Adipocyte (in vitro differentiated cells): ENCODE measurements around the gene GULP1.
"Not testable (repeated sequence)": the region's sequence is repeated elsewhere in the genome, so short reads cannot be mapped to it uniquely, and the experiment has no call there.

Source experiments
- DNase-seq: peaks from one replicate; pipeline ENCODE4 v3.0.0-alpha.2; 2015; ENCODE audit warnings: low read depth
- H3K27me3 ChIP-seq: replicated peaks from 2 replicates; pipeline ENCODE4 v1.7.0; 2013; ENCODE audit warnings: mild to moderate bottlenecking, low read length, moderate library complexity; ENCODE audit not compliant: control insufficient read depth, insufficient read depth
- H3K36me3 ChIP-seq: 2 replicates; pipeline ENCODE4 v1.7.0; 2013; ENCODE audit warnings: low read length, mild to moderate bottlenecking, moderate library complexity; ENCODE audit not compliant: control insufficient read depth, insufficient read depth, severe bottlenecking
- H3K4me1 ChIP-seq: 2 replicates; pipeline ENCODE4 v1.7.0; 2013; ENCODE audit warnings: mild to moderate bottlenecking, low read length, moderate library complexity; ENCODE audit not compliant: control insufficient read depth, insufficient read depth
- H3K4me3 ChIP-seq: 2 replicates; pipeline ENCODE4 v1.7.0; 2013; ENCODE audit warnings: mild to moderate bottlenecking, low read length, moderate library complexity
- H3K9ac ChIP-seq: 2 replicates; pipeline ENCODE4 v1.7.0; 2013; ENCODE audit warnings: mild to moderate bottlenecking, low read length, moderate library complexity
- H3K9me3 ChIP-seq: 2 replicates; pipeline ENCODE4 v1.7.0; 2013; ENCODE audit warnings: mild to moderate bottlenecking, low read length, moderate library complexity; ENCODE audit not compliant: control insufficient read depth

The GULP1 gene

GRCh38 chr2:188582211-188582610 lies 290.5 kb downstream of the GULP1 start:
- peaks cover 3% of the 10 kb centered on the region for H3K4me1 ChIP-seq
- H3K4me3 ChIP-seq: no peak overlapping the region
- H3K9ac ChIP-seq: no peak overlapping the region
- H3K36me3 ChIP-seq: no peaks in the 10 kb centered on the region
- no peaks in the 10 kb centered on the region for H3K27me3 ChIP-seq
- H3K9me3 ChIP-seq: no peaks in the 10 kb centered on the region
- no peak for DNase-seq

GRCh38 chr2:188588235-188588634 lies 296.6 kb downstream of the GULP1 start:
- H3K27me3 ChIP-seq: no peaks in the 10 kb centered on the region
- peaks cover 6% of the 10 kb centered on the region for H3K4me1 ChIP-seq
- H3K9ac ChIP-seq: no peak overlapping the region
- no peaks in the 10 kb centered on the region for H3K9me3 ChIP-seq
- H3K36me3 ChIP-seq: no peaks in the 10 kb centered on the region
- peak; percentile 38 for DNase-seq
- no peak overlapping the region for H3K4me3 ChIP-seq

- Histone ChIP-seq H3K4me1 (peaks cover 25% of the 10 kb centered on the region), H3K36me3 (peaks cover 4% of the 10 kb centered on the region), H3K9ac (no peak overlapping the region), H3K27me3 (no peaks in the 10 kb centered on the region), H3K4me3 (no peak overlapping the region), H3K9me3 (no peaks in the 10 kb centered on the region)
- DNase-seq: peak; percentile 42
Observed at GRCh38 chr2:188596054-188596453, 304.4 kb downstream of the GULP1 start.

GRCh38 chr2:188598551-188598950 lies 306.9 kb downstream of the GULP1 start:
- no peaks in the 10 kb centered on the region for H3K9me3 ChIP-seq
- peaks cover 4% of the 10 kb centered on the region for H3K36me3 ChIP-seq
- H3K4me1 ChIP-seq: peaks cover 25% of the 10 kb centered on the region
- no peaks in the 10 kb centered on the region for H3K27me3 ChIP-seq
- H3K9ac ChIP-seq: no peak overlapping the region
- DNase-seq: no peak
- no peak overlapping the region for H3K4me3 ChIP-seq

DNA sequence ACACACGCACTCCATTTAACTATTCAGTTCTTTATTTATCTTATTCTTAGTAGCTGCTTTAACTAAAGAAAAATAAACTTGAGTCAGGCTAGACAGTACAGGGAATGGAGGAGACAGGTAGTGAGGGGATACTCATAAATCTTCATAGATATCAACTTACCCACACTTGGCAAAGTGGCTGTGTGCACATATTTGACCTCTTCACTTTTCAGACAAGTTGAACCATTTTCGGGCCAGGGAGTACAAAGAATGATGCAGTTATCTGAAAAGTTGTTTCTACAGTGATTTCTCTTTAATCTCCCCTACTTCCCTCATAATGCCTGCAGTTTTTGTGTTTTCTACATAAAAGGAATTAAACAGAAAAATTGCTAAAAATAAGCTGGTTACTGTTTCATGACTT lies 307.5 kb downstream of the GULP1 start:
- Histone ChIP-seq H3K27me3 (no peaks in the 10 kb centered on the region), H3K36me3 (peaks cover 2% of the 10 kb centered on the region), H3K9ac (no peak overlapping the region), H3K4me3 (no peak overlapping the region), H3K4me1 (peaks cover 25% of the 10 kb centered on the region), H3K9me3 (no peaks in the 10 kb centered on the region)
- no peak for DNase-seq

DNA sequence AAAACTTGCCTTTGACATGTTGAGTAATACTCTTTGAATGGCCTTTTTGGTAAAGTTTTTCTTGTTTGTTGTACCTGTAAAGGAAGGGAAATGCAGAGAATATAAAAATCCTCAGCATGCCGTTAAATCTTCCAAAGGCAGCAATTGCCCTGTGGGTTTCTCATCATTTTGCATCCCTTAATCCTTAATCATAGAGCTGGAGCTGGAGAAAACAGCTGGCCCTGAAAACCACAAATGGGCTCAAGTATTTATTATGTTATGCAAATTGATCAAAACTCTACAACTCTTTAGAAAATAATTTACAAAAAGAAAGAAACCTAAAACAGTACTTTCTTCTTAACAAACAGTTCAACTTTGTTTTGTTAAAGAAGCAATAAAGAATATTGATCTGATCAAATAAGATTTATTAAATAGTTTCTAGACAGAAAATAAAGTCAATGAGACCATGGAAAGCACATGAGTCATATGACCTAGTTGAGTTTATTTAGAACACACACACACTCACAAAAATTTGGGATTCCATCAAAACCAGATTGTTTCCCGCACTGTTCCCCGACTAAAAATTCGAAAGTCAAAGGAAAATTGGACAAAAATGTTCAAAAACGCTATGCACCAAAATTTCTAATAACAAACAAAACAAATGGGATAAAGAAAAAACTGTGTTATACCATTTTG lies 309.0 kb downstream of the GULP1 start:
- Histone ChIP-seq H3K4me3 (no peak overlapping the region), H3K9ac (no peak overlapping the region), H3K9me3 (no peaks in the 10 kb centered on the region), H3K36me3 (no peaks in the 10 kb centered on the region), H3K4me1 (peaks cover 22% of the 10 kb centered on the region), H3K27me3 (no peaks in the 10 kb centered on the region)
- DNase-seq: peak; percentile 42

DNA sequence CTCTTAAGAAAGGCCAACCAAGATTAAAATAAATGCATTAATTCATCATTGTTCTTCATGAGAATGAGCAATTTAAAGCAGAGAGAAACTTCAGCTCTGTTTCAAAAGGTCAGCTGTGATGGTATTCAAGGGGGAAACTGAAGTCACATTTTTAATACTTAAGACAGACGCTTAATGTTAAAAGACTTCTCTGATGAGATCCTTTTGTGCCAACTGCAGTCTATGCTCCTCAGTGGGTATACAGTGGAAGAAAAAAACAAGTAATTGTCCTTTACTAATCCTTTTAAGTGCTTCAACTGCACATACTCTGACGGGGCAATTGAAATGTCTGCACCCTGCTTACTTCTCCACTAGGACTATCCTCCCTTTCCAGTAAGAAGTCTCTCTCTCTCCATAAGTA lies 309.7 kb downstream of the GULP1 start:
- Histone ChIP-seq H3K27me3 (no peaks in the 10 kb centered on the region), H3K4me3 (no peak overlapping the region)
- DNase-seq: no peak

GRCh38 chr2:188601927-188602326 lies 310.3 kb downstream of the GULP1 start:
- DNase-seq: no peak
- Histone ChIP-seq H3K27me3 (no peaks in the 10 kb centered on the region), H3K4me1 (peaks cover 15% of the 10 kb centered on the region), H3K4me3 (no peak overlapping the region), H3K9ac (no peak overlapping the region), H3K36me3 (no peaks in the 10 kb centered on the region), H3K9me3 (no peaks in the 10 kb centered on the region)

More for the DNA sequence above, 309.7 kb downstream of the GULP1 start:
- H3K9me3 ChIP-seq: no peaks in the 10 kb centered on the region
- no peaks in the 10 kb centered on the region for H3K36me3 ChIP-seq
- H3K9ac ChIP-seq: no peak overlapping the region
- peaks cover 16% of the 10 kb centered on the region for H3K4me1 ChIP-seq

- Histone ChIP-seq H3K9me3 (no peaks in the 10 kb centered on the region), H3K4me1 (peaks cover 20% of the 10 kb centered on the region), H3K27me3 (no peaks in the 10 kb centered on the region), H3K4me3 (no peak overlapping the region), H3K36me3 (no peaks in the 10 kb centered on the region), H3K9ac (no peak overlapping the region)
- DNase-seq: no peak
Observed at GRCh38 chr2:188604579-188604978, 312.9 kb downstream of the GULP1 start.

- peaks cover 32% of the 10 kb centered on the region for H3K4me1 ChIP-seq
- not testable (repeated sequence) for H3K9ac ChIP-seq, H3K9me3 ChIP-seq, H3K36me3 ChIP-seq, DNase-seq, H3K4me3 ChIP-seq, H3K27me3 ChIP-seq
Observed at GRCh38 chr2:188605609-188606584, 314.2 kb downstream of the GULP1 start.

GRCh38 chr2:188606596-188606995 lies 314.9 kb downstream of the GULP1 start:
- peaks cover 38% of the 10 kb centered on the region for H3K4me1 ChIP-seq
- H3K36me3 ChIP-seq, H3K9ac ChIP-seq, H3K27me3 ChIP-seq, H3K9me3 ChIP-seq, H3K4me3 ChIP-seq, DNase-seq: not testable (repeated sequence)
